IMR-90 (cell line): ENCODE results near the gene DSCAM. TPM values are rescaled to one million over a fixed set of nuclear protein-coding genes. Genes with fewer than 3 reads are reported as not detected.

Experiments
- ATAC-seq: fragments of 200-7000 bp; cut with Tn5 transposase; 2 replicates; pipeline ENCODE4 v1.9.1; 2020; ENCODE audit warnings: low read depth, mild to moderate bottlenecking, moderate library complexity
- BruUV-seq: library from RNA; stranded (reverse); fragments of 400-500 nt; replicated peaks from 2 replicates; lab custom pipeline; 2021; lab: Mats Ljungman, UMichigan
- CTCF ChIA-PET: fragments of 300-600 bp; formaldehyde crosslinking; extraction: SDS; loops from one replicate; lab custom pipeline; 2021; ENCODE audit warnings: antibody characterized with exemption; lab: Yijun Ruan, JAX
- POLR2A ChIA-PET: fragments of 300-600 bp; sonication (Branson Sonifier 250); formaldehyde crosslinking; loops from one replicate; lab custom pipeline; 2022; ENCODE audit warnings: antibody characterized with exemption; ENCODE audit not compliant: unreplicated experiment; lab: Charles Lee
- DNase-seq: peaks from one replicate; pipeline ENCODE4 v3.0.0; 2013
- H2AFZ ChIP-seq: replicated peaks from 2 replicates; pipeline ENCODE3; 2013; ENCODE audit warnings: low read length, mild to moderate bottlenecking; ENCODE audit not compliant: poor library complexity
- H2AK5ac ChIP-seq: 2 replicates; pipeline ENCODE4 v1.6.1; 2013; ENCODE audit warnings: low read depth, low read length, inconsistent platforms
- H2AK9ac ChIP-seq: replicated peaks from 2 replicates; pipeline ENCODE3; 2013; ENCODE audit warnings: mild to moderate bottlenecking, low read depth, low read length, moderate library complexity; ENCODE audit not compliant: poor library complexity
- H2BK120ac ChIP-seq: 2 replicates; pipeline ENCODE4 v1.6.1; 2013; ENCODE audit warnings: low read depth, low read length, inconsistent platforms
- H2BK15ac ChIP-seq: 3 replicates; pipeline ENCODE4 v1.6.1; 2013; ENCODE audit warnings: low read depth, low read length, inconsistent platforms
- H2BK20ac ChIP-seq: 2 replicates; pipeline ENCODE4 v1.6.1; 2013; ENCODE audit warnings: low read depth, mild to moderate bottlenecking, inconsistent platforms, low read length, moderate library complexity
- H2BK5ac ChIP-seq: 2 replicates; pipeline ENCODE4 v1.6.1; 2013; ENCODE audit warnings: mild to moderate bottlenecking, low read depth, low read length, inconsistent platforms; ENCODE audit not compliant: poor library complexity, severe bottlenecking
- H3K14ac ChIP-seq: replicated peaks from 2 replicates; pipeline ENCODE4 v1.6.1; 2013; ENCODE audit warnings: low read depth, low read length, inconsistent platforms
- H3K18ac ChIP-seq: 2 replicates; pipeline ENCODE4 v1.6.1; 2013; ENCODE audit warnings: low read depth, low read length, control low read depth
- H3K23ac ChIP-seq: 2 replicates; pipeline ENCODE4 v1.6.1; 2013; ENCODE audit warnings: low read depth, low read length, inconsistent platforms
- H3K27ac ChIP-seq: 2 replicates; pipeline ENCODE4 v1.5.1; 2013; ENCODE audit warnings: mild to moderate bottlenecking, control low read depth, low read length; ENCODE audit not compliant: insufficient read depth
- H3K27me3 ChIP-seq: 2 replicates; pipeline ENCODE4 v1.6.1; 2013; ENCODE audit warnings: low read length; ENCODE audit not compliant: control insufficient read depth, insufficient read depth
- H3K36me3 ChIP-seq: 2 replicates; pipeline ENCODE4 v1.6.1; 2013; ENCODE audit warnings: low read length, mixed read lengths; ENCODE audit not compliant: control insufficient read depth, insufficient read depth
- H3K4ac ChIP-seq: 2 replicates; pipeline ENCODE4 v1.6.1; 2013; ENCODE audit warnings: low read depth, low read length, inconsistent platforms
- H3K4me1 ChIP-seq: 2 replicates; pipeline ENCODE4 v1.6.1; 2013; ENCODE audit warnings: low read length, mixed read lengths; ENCODE audit not compliant: control insufficient read depth, insufficient read depth
- H3K4me2 ChIP-seq: 2 replicates; pipeline ENCODE4 v1.6.1; 2013; ENCODE audit warnings: low read depth, mild to moderate bottlenecking, control low read depth, low read length, moderate library complexity
- H3K4me3 ChIP-seq: 2 replicates; pipeline ENCODE4 v1.5.1; 2013; ENCODE audit warnings: low read depth, mild to moderate bottlenecking, control low read depth, low read length, moderate library complexity; ENCODE audit not compliant: insufficient read depth
- H3K56ac ChIP-seq: 2 replicates; pipeline ENCODE4 v1.6.1; 2013; ENCODE audit warnings: low read length, inconsistent platforms; ENCODE audit not compliant: insufficient read depth; ENCODE audit errors: extremely low read depth
- H3K79me1 ChIP-seq, 2 experiments: 2 replicates each; pipeline ENCODE4 v1.6.1; 2013; ENCODE audit warnings: low read length in 2 of 2, inconsistent platforms in 1 of 2, low read depth in 1 of 2
- H3K9ac ChIP-seq: 2 replicates; pipeline ENCODE4 v1.6.1; 2013; ENCODE audit warnings: low read depth, low read length, control low read depth
- H3K9me1 ChIP-seq: 2 replicates; pipeline ENCODE4 v1.6.1; 2013; ENCODE audit warnings: low read length, inconsistent platforms; ENCODE audit not compliant: insufficient read depth
- H3K9me3 ChIP-seq: 2 replicates; pipeline ENCODE4 v1.6.1; 2013; ENCODE audit warnings: low read length; ENCODE audit not compliant: control insufficient read depth, insufficient read depth
- H4K20me1 ChIP-seq: 2 replicates; pipeline ENCODE4 v1.6.1; 2013; ENCODE audit warnings: low read length, inconsistent platforms; ENCODE audit not compliant: insufficient read depth
- H4K5ac ChIP-seq: 2 replicates; pipeline ENCODE4 v1.6.1; 2013; ENCODE audit warnings: mild to moderate bottlenecking, low read depth, low read length, control low read depth
- H4K8ac ChIP-seq, 2 experiments: 2 replicates each; pipeline ENCODE4 v1.6.1; 2013; ENCODE audit warnings: low read depth in 2 of 2, low read length in 2 of 2, control low read depth in 1 of 2, inconsistent platforms in 1 of 2
- H4K91ac ChIP-seq: 2 replicates; pipeline ENCODE4 v1.6.1; 2013; ENCODE audit warnings: low read depth, low read length, inconsistent platforms; ENCODE audit not compliant: insufficient read depth
- BHLHE40 ChIP-seq: fragments of 150-350 bp; IDR thresholded peaks from 2 replicates; pipeline ENCODE4 v1.6.1; 2016; ENCODE audit warnings: mild to moderate bottlenecking, low read depth, low read length
- CEBPB ChIP-seq: IDR thresholded peaks from 2 replicates; pipeline ENCODE4 v1.6.1; 2012; ENCODE audit warnings: low read depth, low read length, improper control_type of control experiment
- CHD1 ChIP-seq: IDR thresholded peaks from 2 replicates; pipeline ENCODE4 v1.6.1; 2012; ENCODE audit warnings: low read depth, low read length, improper control_type of control experiment
- FOS ChIP-seq: fragments of 150-350 bp; IDR thresholded peaks from 2 replicates; pipeline ENCODE4 v1.6.1; 2016; ENCODE audit warnings: low read depth, low read length
- MAFK ChIP-seq: IDR thresholded peaks from 2 replicates; pipeline ENCODE4 v1.6.1; 2012; ENCODE audit warnings: low read depth, low read length, improper control_type of control experiment
- MAZ ChIP-seq: IDR thresholded peaks from 2 replicates; pipeline ENCODE4 v1.6.1; 2012; ENCODE audit warnings: low read depth, mild to moderate bottlenecking, low read length, improper control_type of control experiment, moderate library complexity, borderline replicate concordance
- MXI1 ChIP-seq: IDR thresholded peaks from 2 replicates; pipeline ENCODE4 v1.6.1; 2012; ENCODE audit warnings: low read depth, mild to moderate bottlenecking, low read length, moderate library complexity, borderline replicate concordance
- NFE2L2 ChIP-seq: fragments of 150-350 bp; IDR thresholded peaks from 2 replicates; pipeline ENCODE4 v1.6.1; 2016; ENCODE audit warnings: low read depth, mild to moderate bottlenecking, low read length
- POLR2A ChIP-seq: IDR thresholded peaks from 2 replicates; pipeline ENCODE4 v1.6.1; 2012; ENCODE audit warnings: mild to moderate bottlenecking, low read depth, low read length
- RAD21 ChIP-seq: IDR thresholded peaks from 2 replicates; pipeline ENCODE4 v1.6.1; 2012; ENCODE audit warnings: low read length, improper control_type of control experiment
- RCOR1 ChIP-seq: IDR thresholded peaks from 2 replicates; pipeline ENCODE4 v1.6.1; 2012; ENCODE audit warnings: mild to moderate bottlenecking, low read length, improper control_type of control experiment; ENCODE audit not compliant: insufficient replicate concordance
- RFX5 ChIP-seq: IDR thresholded peaks from 2 replicates; pipeline ENCODE4 v1.8.0; 2012; ENCODE audit warnings: low read depth, mild to moderate bottlenecking, low read length, moderate library complexity
- SMC3 ChIP-seq: fragments of 150-350 bp; IDR thresholded peaks from 2 replicates; pipeline ENCODE4 v1.6.1; 2016; ENCODE audit warnings: low read depth, mild to moderate bottlenecking, antibody characterized with exemption, low read length, moderate library complexity
- WGBS, 2 experiments: methylation state at CpG; one replicate each; pipeline versions ENCODE4 v1.1.5 to v1.1.7; 2013; ENCODE audit warnings: missing lambda C conversion rate in 2 of 2; ENCODE audit not compliant: insufficient read length in 1 of 2; ENCODE audit errors: extremely low coverage in 2 of 2; 5-methylcytosine and 5-hydroxymethylcytosine counted together
- dilution Hi-C: fragments of 300-500 bp; cut with HindIII; formaldehyde crosslinking; loops from one replicate; pipeline ENCODE4 v1.14.3; 2018; ENCODE audit warnings: low sequenced_read_pairs; ENCODE audit not compliant: unreplicated experiment
- in situ Hi-C: fragments of 300-500 bp; cut with MboI; formaldehyde crosslinking; loops from 3 replicates; pipeline ENCODE4 v1.14.3; 2019; ENCODE audit warnings: low sequenced_read_pairs, inconsistent platforms, mixed read lengths
- intact Hi-C: fragments of 100-400 bp; cut with micrococcal nuclease; formaldehyde crosslinking; loops from 2 replicates; pipeline ENCODE4 v1.10.0; 2022
- polyA plus RNA-seq, 3 experiments: library from polyadenylated mRNA; depleted of rRNA; stranded (reverse); fragments of >200 nt; gene quantifications; 2 replicates each; pipeline ENCODE4 v1.2.3, GENCODE V29; 2012; ENCODE audit warnings: low replicate concordance in 1 of 3
- total RNA-seq: library from RNA; depleted of rRNA; stranded (reverse); fragments of >200 nt; gene quantifications from 2 replicates; pipeline ENCODE4 v1.2.3, GENCODE V29; 2012
- TF ChIP-seq, protein P1 (sequence below): fragments of 150-350 bp; IDR thresholded peaks from 2 replicates; pipeline ENCODE4 v1.6.1; 2016; ENCODE audit warnings: low read depth, mild to moderate bottlenecking, low read length, moderate library complexity, borderline replicate concordance
- TF ChIP-seq, protein P2 (sequence below): conservative IDR thresholded peaks from 2 replicates; pipeline ENCODE4 v1.5.1; 2012; ENCODE audit warnings: mild to moderate bottlenecking, low read depth, low read length, improper control_type of control experiment
- TF ChIP-seq, protein P3 (sequence below): fragments of 150-350 bp; IDR thresholded peaks from 2 replicates; pipeline ENCODE4 v1.6.1; 2017; ENCODE audit warnings: mild to moderate bottlenecking, antibody characterized with exemption, low read length, low read depth

The DSCAM gene
- total and polyA plus RNA-seq, 2 of the 4 experiments (the other 2 are of a cell fraction) = under 0.01 to 0.02 TPM

DNA sequence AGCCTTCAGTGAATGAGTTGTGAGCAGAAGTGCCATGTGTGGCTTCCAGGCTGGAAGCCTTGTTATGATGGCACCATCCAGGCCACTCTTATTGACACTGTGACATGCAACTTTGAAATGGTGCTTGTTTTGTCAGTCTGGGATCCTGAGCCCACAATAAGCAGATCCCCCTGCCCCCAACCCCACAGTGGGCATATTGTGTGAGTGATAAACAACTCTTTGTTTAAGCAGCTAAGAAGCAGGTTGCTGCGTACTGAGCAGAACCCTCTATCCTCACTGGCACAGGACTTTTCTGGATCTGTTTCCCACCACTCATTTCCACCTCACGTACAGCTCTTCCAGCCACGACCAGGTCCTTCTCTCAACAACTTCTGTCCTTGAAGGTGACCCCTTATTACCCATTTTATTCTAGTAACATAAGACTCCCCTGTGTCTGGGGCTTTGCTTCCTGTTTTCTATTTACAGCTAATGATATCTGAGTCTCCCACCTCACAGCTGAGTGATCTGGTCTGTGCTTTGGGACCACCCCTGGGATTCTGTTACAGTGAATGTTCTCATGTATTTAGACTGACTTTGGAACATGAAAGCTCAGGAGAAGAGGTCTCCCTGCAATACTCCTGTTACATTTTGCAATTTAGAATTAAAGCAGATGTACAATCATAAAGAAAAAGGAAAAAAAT is 604.2 kb downstream of the DSCAM start:
- Histone ChIP-seq H3K4me2 (no peak overlapping the region), H3K9me3 (peaks cover 36% of the 10 kb centered on the region), H4K20me1 (no peaks in the 10 kb centered on the region), H3K4me3 (no peak overlapping the region), H4K91ac (no peak overlapping the region), H2AK5ac (no peak overlapping the region), H3K79me1 (no peaks in the 10 kb centered on the region), H3K56ac (no peak overlapping the region), H2AFZ (no peak overlapping the region), H3K27me3 (no peaks in the 10 kb centered on the region), H3K14ac (no peak overlapping the region), H2BK5ac (no peak overlapping the region), H4K5ac (no peak overlapping the region), H3K18ac (no peak overlapping the region), H4K8ac (no peak overlapping the region), H3K27ac (no peak overlapping the region), H2BK20ac (no peak overlapping the region), H3K9ac (no peak overlapping the region), H2BK120ac (no peak overlapping the region), H3K4ac (no peak overlapping the region), H3K9me1 (no peaks in the 10 kb centered on the region), H2AK9ac (no peak overlapping the region), H3K4me1 (no peaks in the 10 kb centered on the region), H3K23ac (no peak overlapping the region), H2BK15ac (no peak overlapping the region), H3K36me3 (no peaks in the 10 kb centered on the region)
- no TSS peak for BruUV-seq
- 29% methylated on average over 2 of the region's 3 CpGs; no CpG with 5 or more reads in 1 of the 2 experiments for WGBS, 2 experiments
- dilution Hi-C loops = no loop called here
- ChIA-PET CTCF (interaction anchor here (0.6 kb wide), 1 partner anchor 154 kb away, joined by 3 read pairs; no protein-coding TSS in a partner anchor), POLR2A (no interaction called here)
- DNase-seq = no peak
- ATAC-seq = no peak
- in situ Hi-C loops = no loop called here
- intact Hi-C loops = no loop called here
- TF ChIP-seq, protein P1, sequence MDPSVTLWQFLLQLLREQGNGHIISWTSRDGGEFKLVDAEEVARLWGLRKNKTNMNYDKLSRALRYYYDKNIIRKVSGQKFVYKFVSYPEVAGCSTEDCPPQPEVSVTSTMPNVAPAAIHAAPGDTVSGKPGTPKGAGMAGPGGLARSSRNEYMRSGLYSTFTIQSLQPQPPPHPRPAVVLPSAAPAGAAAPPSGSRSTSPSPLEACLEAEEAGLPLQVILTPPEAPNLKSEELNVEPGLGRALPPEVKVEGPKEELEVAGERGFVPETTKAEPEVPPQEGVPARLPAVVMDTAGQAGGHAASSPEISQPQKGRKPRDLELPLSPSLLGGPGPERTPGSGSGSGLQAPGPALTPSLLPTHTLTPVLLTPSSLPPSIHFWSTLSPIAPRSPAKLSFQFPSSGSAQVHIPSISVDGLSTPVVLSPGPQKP = no peak
- TF ChIP-seq POLR2A = no peak
- TF ChIP-seq MXI1 = no peak
- TF ChIP-seq, protein P2, sequence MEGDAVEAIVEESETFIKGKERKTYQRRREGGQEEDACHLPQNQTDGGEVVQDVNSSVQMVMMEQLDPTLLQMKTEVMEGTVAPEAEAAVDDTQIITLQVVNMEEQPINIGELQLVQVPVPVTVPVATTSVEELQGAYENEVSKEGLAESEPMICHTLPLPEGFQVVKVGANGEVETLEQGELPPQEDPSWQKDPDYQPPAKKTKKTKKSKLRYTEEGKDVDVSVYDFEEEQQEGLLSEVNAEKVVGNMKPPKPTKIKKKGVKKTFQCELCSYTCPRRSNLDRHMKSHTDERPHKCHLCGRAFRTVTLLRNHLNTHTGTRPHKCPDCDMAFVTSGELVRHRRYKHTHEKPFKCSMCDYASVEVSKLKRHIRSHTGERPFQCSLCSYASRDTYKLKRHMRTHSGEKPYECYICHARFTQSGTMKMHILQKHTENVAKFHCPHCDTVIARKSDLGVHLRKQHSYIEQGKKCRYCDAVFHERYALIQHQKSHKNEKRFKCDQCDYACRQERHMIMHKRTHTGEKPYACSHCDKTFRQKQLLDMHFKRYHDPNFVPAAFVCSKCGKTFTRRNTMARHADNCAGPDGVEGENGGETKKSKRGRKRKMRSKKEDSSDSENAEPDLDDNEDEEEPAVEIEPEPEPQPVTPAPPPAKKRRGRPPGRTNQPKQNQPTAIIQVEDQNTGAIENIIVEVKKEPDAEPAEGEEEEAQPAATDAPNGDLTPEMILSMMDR = no peak
- TF ChIP-seq, protein P3, sequence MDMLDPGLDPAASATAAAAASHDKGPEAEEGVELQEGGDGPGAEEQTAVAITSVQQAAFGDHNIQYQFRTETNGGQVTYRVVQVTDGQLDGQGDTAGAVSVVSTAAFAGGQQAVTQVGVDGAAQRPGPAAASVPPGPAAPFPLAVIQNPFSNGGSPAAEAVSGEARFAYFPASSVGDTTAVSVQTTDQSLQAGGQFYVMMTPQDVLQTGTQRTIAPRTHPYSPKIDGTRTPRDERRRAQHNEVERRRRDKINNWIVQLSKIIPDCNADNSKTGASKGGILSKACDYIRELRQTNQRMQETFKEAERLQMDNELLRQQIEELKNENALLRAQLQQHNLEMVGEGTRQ = no peak
- no peak for TF ChIP-seq MAZ
- no peak for TF ChIP-seq SMC3
- no peak for TF ChIP-seq RAD21
- TF ChIP-seq NFE2L2 = no peak
- TF ChIP-seq BHLHE40 = no peak
- no peak for TF ChIP-seq CEBPB
- TF ChIP-seq RFX5 = no peak
- no peak for TF ChIP-seq FOS
- no peak for TF ChIP-seq CHD1
- TF ChIP-seq MAFK = no peak
- TF ChIP-seq RCOR1 = no peak
